OCI-LY1 (cell line): ENCODE data around the gene SPATA16.

ENCODE experiments used
- CTCF ChIP-seq: fragments of 200-600 bp; sonication (generic), shearing (Covaris generic); IDR thresholded peaks from 2 replicates; pipeline ENCODE4 v1.5.1; 2017; ENCODE audit warnings: mild to moderate bottlenecking, antibody characterized with exemption, low read length, moderate library complexity, mixed read lengths
- EZH2 ChIP-seq: fragments of 200-600 bp; sonication (generic), shearing (Covaris generic); IDR thresholded peaks from 2 replicates; pipeline ENCODE4 v1.8.0; 2017; ENCODE audit warnings: borderline replicate concordance, mixed run types, mild to moderate bottlenecking, antibody characterized with exemption, low read length, moderate library complexity, mixed read lengths

GRCh38 chr3:172913911-172914655 is 227.0 kb downstream of the SPATA16 start:
- TF ChIP-seq CTCF (no peak), EZH2 (no peak)
